ENCODE results near the gene XIAP.
"Not testable (repeated sequence)": the region's sequence is repeated elsewhere in the genome, so short reads cannot be mapped to it uniquely, and the experiment has no call there.

XIAP gene

GRCh38 chrX:123876844-123877243, 17.0 kb downstream of the XIAP start:
- no peak for DNase-seq (ENCODE audit: low read depth)

- DNase-seq (ENCODE audit: low read depth): no peak
These were observed 18.4 kb downstream of the XIAP start for GRCh38 chrX:123878252-123878721.

- no peak for DNase-seq (ENCODE audit: low read depth)
These were observed 21.5 kb downstream of the XIAP start for GRCh38 chrX:123881330-123881729.

GRCh38 chrX:123882391-123882790, 22.5 kb downstream of the XIAP start:
- no peak for DNase-seq (ENCODE audit: low read depth)

- no peak for DNase-seq (ENCODE audit: low read depth)
These were observed 25.1 kb downstream of the XIAP start for GRCh38 chrX:123884809-123885408.

GRCh38 chrX:123899701-123900100, 39.8 kb downstream of the XIAP start:
- no peak for DNase-seq (ENCODE audit: low read depth)

- not testable (repeated sequence) for DNase-seq (ENCODE audit: low read depth)
These were observed 43.4 kb downstream of the XIAP start for GRCh38 chrX:123903261-123903660.

GRCh38 chrX:123905332-123905731, 45.5 kb downstream of the XIAP start:
- DNase-seq (ENCODE audit: low read depth): no peak

- DNase-seq (ENCODE audit: low read depth): no peak
These were observed 46.9 kb downstream of the XIAP start for GRCh38 chrX:123906557-123907316.

- DNase-seq (ENCODE audit: low read depth): no peak
These were observed 49.7 kb downstream of the XIAP start for GRCh38 chrX:123909523-123909922.

GRCh38 chrX:123917069-123917468, 57.2 kb downstream of the XIAP start:
- DNase-seq (ENCODE audit: low read depth): no peak

GRCh38 chrX:123918106-123918721, 58.4 kb downstream of the XIAP start:
- no peak for DNase-seq (ENCODE audit: low read depth)

GRCh38 chrX:123920105-123920785, 60.4 kb downstream of the XIAP start:
- DNase-seq (ENCODE audit: low read depth): no peak

GRCh38 chrX:123923211-123923610, 63.4 kb downstream of the XIAP start:
- no peak for DNase-seq (ENCODE audit: low read depth)

GRCh38 chrX:123924186-123924585, 64.3 kb downstream of the XIAP start:
- DNase-seq (ENCODE audit: low read depth): no peak

GRCh38 chrX:123927845-123928244, 68.0 kb downstream of the XIAP start:
- DNase-seq (ENCODE audit: low read depth): no peak

GRCh38 chrX:123932055-123932454, 72.2 kb downstream of the XIAP start:
- DNase-seq (ENCODE audit: low read depth): not testable (repeated sequence)

- no peak for DNase-seq (ENCODE audit: low read depth)
These were observed 83.2 kb downstream of the XIAP start for GRCh38 chrX:123943074-123943473.

GRCh38 chrX:123943488-123943887, 83.6 kb downstream of the XIAP start:
- no peak for DNase-seq (ENCODE audit: low read depth)

- DNase-seq (ENCODE audit: low read depth): no peak
These were observed 90.0 kb downstream of the XIAP start for GRCh38 chrX:123949846-123950245.

- DNase-seq (ENCODE audit: low read depth): no peak
These were observed 99.6 kb downstream of the XIAP start for GRCh38 chrX:123959281-123960063.

GRCh38 chrX:123960956-123961267, 101.1 kb downstream of the XIAP start:
- no peak for DNase-seq (ENCODE audit: low read depth)
